ENCODE measurements around the gene RNF152. TPM values are rescaled to one million over a fixed set of nuclear protein-coding genes. Genes with fewer than 3 reads are reported as not detected.

RNF152 gene
- total RNA-seq, 1 donor from 2014 or later, result 45.7 TPM

DNA sequence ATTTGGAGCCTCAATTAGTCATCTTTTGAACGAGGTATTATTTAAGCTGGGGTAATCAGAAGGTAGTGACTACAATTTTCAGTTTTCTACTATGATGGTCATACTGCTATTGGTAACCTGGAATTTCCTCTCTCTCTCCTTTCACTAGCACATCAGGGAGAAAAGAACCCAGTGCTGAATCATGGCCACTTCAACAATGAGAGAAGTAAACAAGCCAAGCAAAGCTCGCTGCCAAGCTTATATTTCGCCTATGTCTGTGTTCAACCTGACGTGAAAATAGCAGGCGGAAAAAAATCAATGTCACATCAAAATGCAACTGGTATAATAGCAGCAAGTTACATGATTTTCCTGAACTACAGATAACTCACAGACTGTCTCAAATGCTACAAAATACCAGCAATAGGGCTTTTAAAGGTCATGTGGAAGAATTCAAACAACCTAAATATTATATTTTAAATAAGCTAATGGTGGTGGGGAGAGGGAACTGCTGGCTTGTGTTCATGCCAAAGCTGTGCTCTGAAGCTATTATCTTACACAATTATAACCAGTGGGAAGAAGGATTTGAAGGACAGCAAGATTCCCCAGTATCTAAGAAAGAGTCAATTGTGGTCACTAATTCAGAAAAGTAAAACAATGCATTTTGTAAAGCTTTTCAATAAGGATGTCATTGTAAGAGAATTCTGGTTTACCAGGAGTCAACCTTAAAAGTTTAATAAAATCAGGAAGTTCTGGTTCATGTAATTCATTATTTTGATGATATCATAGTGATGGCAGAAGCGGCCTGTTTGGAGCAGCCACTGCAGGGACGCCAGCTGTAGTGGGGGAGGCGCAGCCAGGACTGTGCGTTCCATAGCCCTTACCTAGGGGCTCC, 38.0 kb downstream of the RNF152 start:
- H3K9me3 ChIP-seq, result no peaks in the 10 kb centered on the region
- no peak overlapping the region for H3K4me3 ChIP-seq
- no peak overlapping the region for H3K27ac ChIP-seq
- H3K27me3 ChIP-seq, result no peaks in the 10 kb centered on the region
- intact Hi-C loops (cut with DNase I), result no loop called here
- no peak for DNase-seq (ENCODE audit: extremely low spot score in 2 of 2)
- TF ChIP-seq, protein P1, sequence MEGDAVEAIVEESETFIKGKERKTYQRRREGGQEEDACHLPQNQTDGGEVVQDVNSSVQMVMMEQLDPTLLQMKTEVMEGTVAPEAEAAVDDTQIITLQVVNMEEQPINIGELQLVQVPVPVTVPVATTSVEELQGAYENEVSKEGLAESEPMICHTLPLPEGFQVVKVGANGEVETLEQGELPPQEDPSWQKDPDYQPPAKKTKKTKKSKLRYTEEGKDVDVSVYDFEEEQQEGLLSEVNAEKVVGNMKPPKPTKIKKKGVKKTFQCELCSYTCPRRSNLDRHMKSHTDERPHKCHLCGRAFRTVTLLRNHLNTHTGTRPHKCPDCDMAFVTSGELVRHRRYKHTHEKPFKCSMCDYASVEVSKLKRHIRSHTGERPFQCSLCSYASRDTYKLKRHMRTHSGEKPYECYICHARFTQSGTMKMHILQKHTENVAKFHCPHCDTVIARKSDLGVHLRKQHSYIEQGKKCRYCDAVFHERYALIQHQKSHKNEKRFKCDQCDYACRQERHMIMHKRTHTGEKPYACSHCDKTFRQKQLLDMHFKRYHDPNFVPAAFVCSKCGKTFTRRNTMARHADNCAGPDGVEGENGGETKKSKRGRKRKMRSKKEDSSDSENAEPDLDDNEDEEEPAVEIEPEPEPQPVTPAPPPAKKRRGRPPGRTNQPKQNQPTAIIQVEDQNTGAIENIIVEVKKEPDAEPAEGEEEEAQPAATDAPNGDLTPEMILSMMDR (IDR thresholded peaks at IDR 0.05), result no peak
- no peak for TF ChIP-seq POLR2AphosphoS5 (IDR thresholded peaks at IDR 0.05; ENCODE audit: insufficient read depth in 1 of 2, low read depth in 1 of 2)
- TF ChIP-seq POLR2A (IDR thresholded peaks at IDR 0.05), result no peak
- H3K4me1 ChIP-seq, result peaks cover 8% of the 10 kb centered on the region
- no peaks in the 10 kb centered on the region for H3K36me3 ChIP-seq

- H3K9me3 ChIP-seq, result no peaks in the 10 kb centered on the region
- DNase-seq (ENCODE audit: extremely low spot score in 2 of 2), result no peak
- H3K27me3 ChIP-seq, result no peaks in the 10 kb centered on the region
- no peaks in the 10 kb centered on the region for H3K36me3 ChIP-seq
- TF ChIP-seq, protein P1 (IDR thresholded peaks at IDR 0.05), result no peak
- TF ChIP-seq POLR2A (IDR thresholded peaks at IDR 0.05) (no peak), POLR2AphosphoS5 (IDR thresholded peaks at IDR 0.05; ENCODE audit: insufficient read depth in 1 of 2, low read depth in 1 of 2) (no peak)
- peaks cover 7% of the 10 kb centered on the region for H3K4me1 ChIP-seq
- intact Hi-C loops (cut with DNase I), result no loop called here
- no peak overlapping the region for H3K4me3 ChIP-seq
- H3K27ac ChIP-seq, result no peak overlapping the region
These were observed 39.0 kb downstream of the RNF152 start for GRCh38 chr18:61853855-61854254.

GRCh38 chr18:61852496-61852895, 40.3 kb downstream of the RNF152 start:
- no peak for DNase-seq (ENCODE audit: extremely low spot score in 2 of 2)
- H3K4me3 ChIP-seq, result no peak overlapping the region
- no peaks in the 10 kb centered on the region for H3K27me3 ChIP-seq
- TF ChIP-seq, protein P1 (IDR thresholded peaks at IDR 0.05), result no peak
- TF ChIP-seq POLR2A (IDR thresholded peaks at IDR 0.05) (no peak), POLR2AphosphoS5 (IDR thresholded peaks at IDR 0.05; ENCODE audit: insufficient read depth in 1 of 2, low read depth in 1 of 2) (no peak)
- no peak overlapping the region for H3K27ac ChIP-seq
- H3K4me1 ChIP-seq, result no peaks in the 10 kb centered on the region
- intact Hi-C loops (cut with DNase I), result no loop called here
- no peaks in the 10 kb centered on the region for H3K36me3 ChIP-seq
- no peaks in the 10 kb centered on the region for H3K9me3 ChIP-seq

GRCh38 chr18:61851940-61852451, 40.8 kb downstream of the RNF152 start:
- no peak for DNase-seq (ENCODE audit: extremely low spot score in 2 of 2)
- Histone ChIP-seq H3K27ac (no peak overlapping the region), H3K9me3 (no peaks in the 10 kb centered on the region), H3K4me3 (no peak overlapping the region), H3K27me3 (no peaks in the 10 kb centered on the region), H3K36me3 (no peaks in the 10 kb centered on the region), H3K4me1 (no peaks in the 10 kb centered on the region)
- TF ChIP-seq POLR2A (IDR thresholded peaks at IDR 0.05), result no peak
- TF ChIP-seq, protein P1 (IDR thresholded peaks at IDR 0.05), result no peak
- intact Hi-C loops (cut with DNase I), result no loop called here

- no peaks in the 10 kb centered on the region for H3K36me3 ChIP-seq
- TF ChIP-seq POLR2A (IDR thresholded peaks at IDR 0.05) (no peak), POLR2AphosphoS5 (IDR thresholded peaks at IDR 0.05; ENCODE audit: insufficient read depth in 1 of 2, low read depth in 1 of 2) (no peak)
- TF ChIP-seq, protein P1 (IDR thresholded peaks at IDR 0.05), result no peak
- H3K27ac ChIP-seq, result no peak overlapping the region
- intact Hi-C loops (cut with DNase I), result no loop called here
- H3K4me3 ChIP-seq, result no peak overlapping the region
- no peaks in the 10 kb centered on the region for H3K27me3 ChIP-seq
- no peaks in the 10 kb centered on the region for H3K4me1 ChIP-seq
- no peaks in the 10 kb centered on the region for H3K9me3 ChIP-seq
- no peak for DNase-seq (ENCODE audit: extremely low spot score in 2 of 2)
These were observed 41.5 kb downstream of the RNF152 start for GRCh38 chr18:61851279-61851678.
